Measurements from ENCODE around the gene YES1.
"Not testable (repeated sequence)": the region's sequence is repeated elsewhere in the genome, so short reads cannot be mapped to it uniquely, and the experiment has no call there.

YES1 gene

DNA sequence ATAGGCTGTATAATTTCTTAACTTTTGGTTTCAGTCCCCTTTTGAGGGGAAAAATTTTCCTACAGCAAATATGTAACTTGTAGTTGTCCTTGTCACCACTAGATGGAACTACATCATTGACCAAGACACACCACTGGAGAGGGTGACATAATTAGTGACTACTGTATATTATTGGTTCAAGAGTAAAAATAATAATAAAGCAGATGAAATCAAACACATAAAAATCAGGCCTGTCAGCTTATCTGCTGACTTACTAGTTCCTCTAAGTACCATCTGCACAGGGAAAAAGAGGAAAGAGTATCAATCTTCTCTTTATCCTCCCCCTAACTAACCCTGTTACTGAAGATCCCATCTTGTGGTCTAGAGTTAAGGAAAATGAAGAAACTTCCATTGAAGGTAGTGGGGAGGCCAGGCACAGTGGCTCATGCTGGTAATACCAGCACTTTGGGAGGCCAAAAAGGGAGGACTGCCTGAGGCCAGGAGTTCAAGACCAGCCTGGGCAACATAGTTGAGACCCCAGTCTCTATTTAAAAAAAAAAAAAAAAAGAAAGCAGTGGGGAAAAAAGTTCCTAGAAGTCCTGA lies 70.0 kb downstream of the YES1 start:
- Histone ChIP-seq H3K4me3 (ENCODE audit: low read length) (no peak overlapping the region), H3K9me3 (ENCODE audit: insufficient read depth, low read length) (no peaks in the 10 kb centered on the region), H4K20me1 (ENCODE audit: insufficient read depth, low read length) (no peaks in the 10 kb centered on the region), H3K4me2 (ENCODE audit: low read length) (no peak overlapping the region), H3K9ac (ENCODE audit: low read length) (no peak overlapping the region), H3K27me3 (ENCODE audit: low read depth, low read length) (no peaks in the 10 kb centered on the region), H3K79me2 (ENCODE audit: low read length) (no peaks in the 10 kb centered on the region), H3K27ac (ENCODE audit: low read length) (no peak overlapping the region), H2AFZ (ENCODE audit: low read depth, low read length) (no peak overlapping the region), H3K4me1 (ENCODE audit: low read length) (no peaks in the 10 kb centered on the region), H3K36me3 (replicated peaks; ENCODE audit: low read depth, low read length) (no peaks in the 10 kb centered on the region)
- no peak for TF ChIP-seq EZH2phosphoT487 (IDR thresholded peaks at IDR 0.05; ENCODE audit: low read depth)
- TF ChIP-seq, protein P1, sequence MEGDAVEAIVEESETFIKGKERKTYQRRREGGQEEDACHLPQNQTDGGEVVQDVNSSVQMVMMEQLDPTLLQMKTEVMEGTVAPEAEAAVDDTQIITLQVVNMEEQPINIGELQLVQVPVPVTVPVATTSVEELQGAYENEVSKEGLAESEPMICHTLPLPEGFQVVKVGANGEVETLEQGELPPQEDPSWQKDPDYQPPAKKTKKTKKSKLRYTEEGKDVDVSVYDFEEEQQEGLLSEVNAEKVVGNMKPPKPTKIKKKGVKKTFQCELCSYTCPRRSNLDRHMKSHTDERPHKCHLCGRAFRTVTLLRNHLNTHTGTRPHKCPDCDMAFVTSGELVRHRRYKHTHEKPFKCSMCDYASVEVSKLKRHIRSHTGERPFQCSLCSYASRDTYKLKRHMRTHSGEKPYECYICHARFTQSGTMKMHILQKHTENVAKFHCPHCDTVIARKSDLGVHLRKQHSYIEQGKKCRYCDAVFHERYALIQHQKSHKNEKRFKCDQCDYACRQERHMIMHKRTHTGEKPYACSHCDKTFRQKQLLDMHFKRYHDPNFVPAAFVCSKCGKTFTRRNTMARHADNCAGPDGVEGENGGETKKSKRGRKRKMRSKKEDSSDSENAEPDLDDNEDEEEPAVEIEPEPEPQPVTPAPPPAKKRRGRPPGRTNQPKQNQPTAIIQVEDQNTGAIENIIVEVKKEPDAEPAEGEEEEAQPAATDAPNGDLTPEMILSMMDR (IDR thresholded peaks at IDR 0.05; ENCODE audit: low read depth, low read length), result peak; percentile 86

- H4K20me1 ChIP-seq (ENCODE audit: insufficient read depth, low read length), result no peaks in the 10 kb centered on the region
- no peaks in the 10 kb centered on the region for H3K9me3 ChIP-seq (ENCODE audit: insufficient read depth, low read length)
- no peak overlapping the region for H3K4me3 ChIP-seq (ENCODE audit: low read length)
- no peaks in the 10 kb centered on the region for H3K36me3 ChIP-seq (replicated peaks; ENCODE audit: low read depth, low read length)
- TF ChIP-seq, protein P1 (IDR thresholded peaks at IDR 0.05; ENCODE audit: low read depth, low read length), result no peak
- TF ChIP-seq EZH2phosphoT487 (IDR thresholded peaks at IDR 0.05; ENCODE audit: low read depth), result no peak
- H3K4me1 ChIP-seq (ENCODE audit: low read length), result peaks cover 5% of the 10 kb centered on the region; the same call in 1 of the 2 replicates
- H3K4me2 ChIP-seq (ENCODE audit: low read length), result no peak overlapping the region
- H3K27me3 ChIP-seq (ENCODE audit: low read depth, low read length), result no peaks in the 10 kb centered on the region
- H3K27ac ChIP-seq (ENCODE audit: low read length), result no peak overlapping the region
- no peaks in the 10 kb centered on the region for H3K79me2 ChIP-seq (ENCODE audit: low read length)
- H2AFZ ChIP-seq (ENCODE audit: low read depth, low read length), result no peak overlapping the region
- H3K9ac ChIP-seq (ENCODE audit: low read length), result no peak overlapping the region
Measured at GRCh38 chr18:732371-732770, 79.7 kb downstream of the YES1 start.

DNA sequence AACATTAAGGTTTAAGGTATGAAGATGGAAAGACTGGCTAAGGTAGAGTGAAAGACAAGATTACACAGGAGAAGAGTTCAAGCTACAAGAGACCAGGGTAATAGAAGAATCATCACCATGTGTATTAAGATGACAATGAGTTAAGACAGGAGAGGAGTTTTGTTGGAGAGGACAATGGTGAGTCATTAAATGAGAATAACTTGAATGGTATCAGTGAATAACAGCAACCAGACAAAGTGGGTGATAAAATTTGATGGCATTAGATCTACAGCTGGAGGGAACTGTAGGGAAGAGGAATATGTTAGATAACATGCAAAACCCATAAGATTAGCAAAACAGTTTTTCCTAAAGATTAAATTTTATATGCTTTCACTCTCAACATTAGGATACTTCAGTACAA lies 80.9 kb downstream of the YES1 start:
- no peaks in the 10 kb centered on the region for H3K36me3 ChIP-seq (replicated peaks; ENCODE audit: low read depth, low read length)
- H4K20me1 ChIP-seq (ENCODE audit: insufficient read depth, low read length), result no peaks in the 10 kb centered on the region
- peaks cover 5% of the 10 kb centered on the region; the same call in 1 of the 2 replicates for H3K4me1 ChIP-seq (ENCODE audit: low read length)
- no peaks in the 10 kb centered on the region for H3K79me2 ChIP-seq (ENCODE audit: low read length)
- no peak overlapping the region for H3K27ac ChIP-seq (ENCODE audit: low read length)
- H3K4me3 ChIP-seq (ENCODE audit: low read length), result no peak overlapping the region
- no peaks in the 10 kb centered on the region for H3K9me3 ChIP-seq (ENCODE audit: insufficient read depth, low read length)
- no peak overlapping the region for H3K4me2 ChIP-seq (ENCODE audit: low read length)
- H3K9ac ChIP-seq (ENCODE audit: low read length), result no peak overlapping the region
- H2AFZ ChIP-seq (ENCODE audit: low read depth, low read length), result no peak overlapping the region
- no peaks in the 10 kb centered on the region for H3K27me3 ChIP-seq (ENCODE audit: low read depth, low read length)
- TF ChIP-seq, protein P1 (IDR thresholded peaks at IDR 0.05; ENCODE audit: low read depth, low read length), result no peak
- no peak for TF ChIP-seq EZH2phosphoT487 (IDR thresholded peaks at IDR 0.05; ENCODE audit: low read depth)

GRCh38 chr18:730692-731091 lies 81.3 kb downstream of the YES1 start:
- Histone ChIP-seq H3K36me3 (replicated peaks; ENCODE audit: low read depth, low read length) (no peaks in the 10 kb centered on the region), H3K4me1 (ENCODE audit: low read length) (peaks cover 5% of the 10 kb centered on the region; the same call in 1 of the 2 replicates), H3K27ac (ENCODE audit: low read length) (no peak overlapping the region), H2AFZ (ENCODE audit: low read depth, low read length) (no peak overlapping the region), H3K9ac (ENCODE audit: low read length) (no peak overlapping the region), H3K4me2 (ENCODE audit: low read length) (no peak overlapping the region), H3K4me3 (ENCODE audit: low read length) (no peak overlapping the region), H4K20me1 (ENCODE audit: insufficient read depth, low read length) (no peaks in the 10 kb centered on the region), H3K9me3 (ENCODE audit: insufficient read depth, low read length) (no peaks in the 10 kb centered on the region), H3K79me2 (ENCODE audit: low read length) (no peaks in the 10 kb centered on the region), H3K27me3 (ENCODE audit: low read depth, low read length) (no peaks in the 10 kb centered on the region)
- TF ChIP-seq, protein P1 (IDR thresholded peaks at IDR 0.05; ENCODE audit: low read depth, low read length), result no peak
- no peak for TF ChIP-seq EZH2phosphoT487 (IDR thresholded peaks at IDR 0.05; ENCODE audit: low read depth)

- not testable (repeated sequence) for H3K79me2 ChIP-seq (ENCODE audit: low read length); H3K36me3 ChIP-seq (replicated peaks; ENCODE audit: low read depth, low read length); H3K27me3 ChIP-seq (ENCODE audit: low read depth, low read length); H2AFZ ChIP-seq (ENCODE audit: low read depth, low read length); H3K4me3 ChIP-seq (ENCODE audit: low read length); H3K9ac ChIP-seq (ENCODE audit: low read length); H3K27ac ChIP-seq (ENCODE audit: low read length); H3K9me3 ChIP-seq (ENCODE audit: insufficient read depth, low read length); H3K4me2 ChIP-seq (ENCODE audit: low read length); H3K4me1 ChIP-seq (ENCODE audit: low read length); H4K20me1 ChIP-seq (ENCODE audit: insufficient read depth, low read length)
Measured at GRCh38 chr18:730120-730519, 81.9 kb downstream of the YES1 start.

Measured in OCI-LY3 (cell line).